ENCODE measurements around the gene MR1.
"Not testable (repeated sequence)": the region's sequence is repeated elsewhere in the genome, so short reads cannot be mapped to it uniquely, and the experiment has no call there.

Gene MR1

DNA sequence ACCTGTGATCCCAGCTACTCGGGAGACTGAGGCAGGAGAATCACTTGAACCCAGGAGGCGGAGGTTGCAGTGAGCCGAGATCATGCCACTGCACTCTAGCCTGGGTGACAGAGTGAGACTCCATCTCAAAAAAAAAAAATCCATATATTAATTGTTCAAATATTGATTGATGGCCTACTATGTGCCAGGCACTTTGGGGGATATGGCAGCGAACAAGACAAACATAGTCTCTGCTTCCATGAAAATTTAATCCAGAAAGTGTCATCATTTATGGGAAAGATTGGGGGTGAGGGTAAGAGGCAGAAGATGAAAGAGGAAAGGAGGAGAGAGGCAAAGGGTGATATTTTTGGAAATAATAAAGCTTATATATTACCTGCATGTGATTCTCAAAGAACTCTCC, 1.4 kb downstream of the MR1 start:
- not testable (repeated sequence) for H3K4me3 ChIP-seq (ENCODE audit: low read depth, low read length); H3K4me1 ChIP-seq (ENCODE audit: control insufficient read depth, insufficient read depth, low read length); H3K9me3 ChIP-seq (ENCODE audit: control insufficient read depth, insufficient read depth, low read depth, low read length); H3K36me3 ChIP-seq (ENCODE audit: control insufficient read depth in 2 of 2, insufficient read depth in 1 of 2, low read length in 2 of 2); H3K27ac ChIP-seq (ENCODE audit: extremely low read depth, low read depth, low read length)
- CTCF ChIA-PET: interaction anchor here (0.6 to 8.0 kb wide), 2 partner anchors 107 to 157 kb away, joined by 5 to 106 read pairs; no protein-coding TSS in a partner anchor
- POLR2A ChIA-PET: interaction anchor here (6.3 kb wide), 1 partner anchor 12 kb away, joined by 40 read pairs; the partner anchor contains the start of gene STX6

DNA sequence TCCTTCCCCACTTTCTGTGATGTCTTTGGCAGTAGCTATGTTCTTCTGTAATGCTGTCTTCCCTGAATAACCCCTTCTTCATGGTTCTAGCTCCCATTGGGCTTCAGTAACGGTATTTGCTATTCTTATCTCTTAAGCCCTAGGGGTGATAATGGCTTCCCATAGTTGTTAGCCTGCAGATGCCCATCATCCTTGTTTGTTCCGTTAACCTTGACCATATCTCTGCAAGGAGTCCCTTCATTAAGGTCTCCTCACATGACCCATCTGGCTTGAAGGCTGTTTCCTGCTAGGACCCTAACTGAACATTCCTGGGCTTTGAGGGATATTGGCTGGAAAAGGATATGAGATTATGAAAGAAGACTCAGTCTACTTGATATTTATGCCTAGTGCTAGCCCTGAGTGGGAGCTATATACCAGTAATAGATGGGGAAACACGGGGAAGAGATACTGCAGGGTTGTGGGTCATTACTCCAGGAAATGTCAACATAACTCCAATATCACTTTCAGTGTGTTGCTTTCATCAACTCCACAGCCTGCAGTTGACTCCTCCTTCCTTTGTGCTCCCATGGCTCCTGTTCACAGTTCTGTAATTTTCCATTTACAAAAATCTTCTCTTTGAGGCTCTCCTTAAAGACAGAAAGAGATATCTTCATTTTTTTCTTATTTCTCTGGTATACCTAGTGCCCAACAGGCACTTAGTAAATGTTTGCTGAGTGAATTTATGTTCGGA, 2.5 kb downstream of the MR1 start:
- H3K36me3 ChIP-seq (ENCODE audit: control insufficient read depth in 2 of 2, insufficient read depth in 1 of 2, low read length in 2 of 2): no peaks in the 10 kb centered on the region
- no peak overlapping the region for H3K4me3 ChIP-seq (ENCODE audit: low read depth, low read length)
- TF ChIP-seq ZNF560 (tag by site-specific recombination; IDR thresholded peaks at IDR 0.05; ENCODE audit: borderline replicate concordance): no peak
- TF ChIP-seq, protein P1, sequence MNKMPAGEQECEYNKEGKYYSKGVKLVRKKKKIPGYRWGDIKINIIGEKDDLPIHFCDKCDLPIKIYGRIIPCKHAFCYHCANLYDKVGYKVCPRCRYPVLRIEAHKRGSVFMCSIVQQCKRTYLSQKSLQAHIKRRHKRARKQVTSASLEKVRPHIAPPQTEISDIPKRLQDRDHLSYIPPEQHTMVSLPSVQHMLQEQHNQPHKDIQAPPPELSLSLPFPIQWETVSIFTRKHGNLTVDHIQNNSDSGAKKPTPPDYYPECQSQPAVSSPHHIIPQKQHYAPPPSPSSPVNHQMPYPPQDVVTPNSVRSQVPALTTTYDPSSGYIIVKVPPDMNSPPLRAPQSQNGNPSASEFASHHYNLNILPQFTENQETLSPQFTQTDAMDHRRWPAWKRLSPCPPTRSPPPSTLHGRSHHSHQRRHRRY (tag by site-specific recombination; IDR thresholded peaks at IDR 0.05): no peak
- TF ChIP-seq ZNF701 (tag by site-specific recombination; IDR thresholded peaks at IDR 0.05): no peak
- no peak for TF ChIP-seq ZNF585B (tag by site-specific recombination; IDR thresholded peaks at IDR 0.05)
- no peak for TF ChIP-seq GFI1B (tag by site-specific recombination; IDR thresholded peaks at IDR 0.05)
- TF ChIP-seq ZNF146 (tag by site-specific recombination; IDR thresholded peaks at IDR 0.05): no peak
- TF ChIP-seq, protein P2, sequence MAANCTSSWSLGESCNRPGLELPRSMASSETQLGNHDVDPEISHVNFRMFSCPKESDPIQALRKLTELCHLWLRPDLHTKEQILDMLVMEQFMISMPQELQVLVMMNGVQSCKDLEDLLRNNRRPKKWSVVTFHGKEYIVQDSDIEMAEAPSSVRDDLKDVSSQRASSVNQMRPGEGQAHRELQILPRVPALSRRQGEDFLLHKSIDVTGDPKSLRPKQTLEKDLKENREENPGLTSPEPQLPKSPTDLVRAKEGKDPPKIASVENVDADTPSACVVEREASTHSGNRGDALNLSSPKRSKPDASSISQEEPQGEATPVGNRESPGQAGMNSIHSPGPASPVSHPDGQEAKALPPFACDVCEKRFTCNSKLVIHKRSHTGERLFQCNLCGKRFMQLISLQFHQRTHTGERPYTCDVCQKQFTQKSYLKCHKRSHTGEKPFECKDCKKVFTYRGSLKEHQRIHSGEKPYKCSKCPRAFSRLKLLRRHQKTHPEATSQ (tag by site-specific recombination; IDR thresholded peaks at IDR 0.05): no peak
- TF ChIP-seq ZNF174 (tag by site-specific recombination; IDR thresholded peaks at IDR 0.05): no peak
- no peak for TF ChIP-seq SP3 (tag by site-specific recombination; IDR thresholded peaks at IDR 0.05)
- no peak for TF ChIP-seq ZNF433 (tag by site-specific recombination; IDR thresholded peaks at IDR 0.05; ENCODE audit: low read depth)
- no peak overlapping the region for H3K27ac ChIP-seq (ENCODE audit: extremely low read depth, low read depth, low read length)
- ChIA-PET POLR2A (interaction anchor here (6.3 kb wide), 1 partner anchor 13 kb away, joined by 40 read pairs; the partner anchor contains the start of gene STX6), CTCF (interaction anchor here (0.6 to 8.0 kb wide), 5 partner anchors 45 to 131 kb away, joined by 3 to 106 read pairs (median 4); no protein-coding TSS in a partner anchor)
- H3K4me1 ChIP-seq (ENCODE audit: control insufficient read depth, insufficient read depth, low read length): no peaks in the 10 kb centered on the region
- H3K9me3 ChIP-seq (ENCODE audit: control insufficient read depth, insufficient read depth, low read depth, low read length): no peaks in the 10 kb centered on the region

DNA sequence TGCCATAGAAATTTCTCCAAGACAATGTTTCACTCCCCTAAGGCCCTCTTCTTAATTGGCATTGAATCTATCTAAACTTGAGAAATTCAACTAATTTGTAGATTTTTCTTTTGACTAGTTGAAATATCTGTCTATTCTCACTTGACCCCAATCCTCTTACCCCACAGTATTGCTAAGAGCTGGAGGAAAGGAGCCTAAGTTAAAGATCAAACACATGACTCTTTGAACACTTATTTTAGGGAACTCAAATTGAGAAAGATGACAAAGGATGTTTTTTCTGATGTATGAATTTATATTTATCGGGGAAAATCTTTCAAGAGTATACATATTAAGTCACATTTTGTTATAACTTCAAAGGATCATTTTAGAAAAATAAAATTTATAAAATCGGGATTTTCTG, 3.6 kb downstream of the MR1 start:
- ChIA-PET POLR2A (interaction anchor here (6.3 kb wide), 1 partner anchor 14 kb away, joined by 40 read pairs; the partner anchor contains the start of gene STX6), CTCF (interaction anchor here (0.6 to 8.0 kb wide), 10 partner anchors 13 to 176 kb away, joined by 3 to 106 read pairs (median 4); no protein-coding TSS in a partner anchor)
- H3K27ac ChIP-seq (ENCODE audit: extremely low read depth, low read depth, low read length): no peak overlapping the region
- no peaks in the 10 kb centered on the region for H3K4me1 ChIP-seq (ENCODE audit: control insufficient read depth, insufficient read depth, low read length)
- H3K9me3 ChIP-seq (ENCODE audit: control insufficient read depth, insufficient read depth, low read depth, low read length): no peaks in the 10 kb centered on the region
- no peaks in the 10 kb centered on the region for H3K36me3 ChIP-seq (ENCODE audit: control insufficient read depth in 2 of 2, insufficient read depth in 1 of 2, low read length in 2 of 2)
- H3K4me3 ChIP-seq (ENCODE audit: low read depth, low read length): no peak overlapping the region
- TF ChIP-seq ZNF433 (tag by site-specific recombination; IDR thresholded peaks at IDR 0.05; ENCODE audit: low read depth) (no peak), ZNF426 (tag by site-specific recombination; IDR thresholded peaks at IDR 0.05) (no peak), ZNF677 (tag by site-specific recombination; IDR thresholded peaks at IDR 0.05) (no peak), ZNF223 (tag by site-specific recombination; IDR thresholded peaks at IDR 0.05) (no peak), ZNF777 (tag by site-specific recombination; IDR thresholded peaks at IDR 0.05; ENCODE audit: borderline replicate concordance) (no peak), SP2 (tag by site-specific recombination; IDR thresholded peaks at IDR 0.05) (no peak), BCL11B (tag by site-specific recombination; IDR thresholded peaks at IDR 0.05; ENCODE audit: low read depth) (no peak), KLF16 (tag by site-specific recombination; IDR thresholded peaks at IDR 0.05) (no peak), ZNF560 (tag by site-specific recombination; IDR thresholded peaks at IDR 0.05; ENCODE audit: borderline replicate concordance) (no peak), ZNF140 (tag by site-specific recombination; IDR thresholded peaks at IDR 0.05) (no peak)
- TF ChIP-seq, protein P3, sequence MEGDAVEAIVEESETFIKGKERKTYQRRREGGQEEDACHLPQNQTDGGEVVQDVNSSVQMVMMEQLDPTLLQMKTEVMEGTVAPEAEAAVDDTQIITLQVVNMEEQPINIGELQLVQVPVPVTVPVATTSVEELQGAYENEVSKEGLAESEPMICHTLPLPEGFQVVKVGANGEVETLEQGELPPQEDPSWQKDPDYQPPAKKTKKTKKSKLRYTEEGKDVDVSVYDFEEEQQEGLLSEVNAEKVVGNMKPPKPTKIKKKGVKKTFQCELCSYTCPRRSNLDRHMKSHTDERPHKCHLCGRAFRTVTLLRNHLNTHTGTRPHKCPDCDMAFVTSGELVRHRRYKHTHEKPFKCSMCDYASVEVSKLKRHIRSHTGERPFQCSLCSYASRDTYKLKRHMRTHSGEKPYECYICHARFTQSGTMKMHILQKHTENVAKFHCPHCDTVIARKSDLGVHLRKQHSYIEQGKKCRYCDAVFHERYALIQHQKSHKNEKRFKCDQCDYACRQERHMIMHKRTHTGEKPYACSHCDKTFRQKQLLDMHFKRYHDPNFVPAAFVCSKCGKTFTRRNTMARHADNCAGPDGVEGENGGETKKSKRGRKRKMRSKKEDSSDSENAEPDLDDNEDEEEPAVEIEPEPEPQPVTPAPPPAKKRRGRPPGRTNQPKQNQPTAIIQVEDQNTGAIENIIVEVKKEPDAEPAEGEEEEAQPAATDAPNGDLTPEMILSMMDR (tag by site-specific recombination; IDR thresholded peaks at IDR 0.05): no peak
- TF ChIP-seq, protein P4, sequence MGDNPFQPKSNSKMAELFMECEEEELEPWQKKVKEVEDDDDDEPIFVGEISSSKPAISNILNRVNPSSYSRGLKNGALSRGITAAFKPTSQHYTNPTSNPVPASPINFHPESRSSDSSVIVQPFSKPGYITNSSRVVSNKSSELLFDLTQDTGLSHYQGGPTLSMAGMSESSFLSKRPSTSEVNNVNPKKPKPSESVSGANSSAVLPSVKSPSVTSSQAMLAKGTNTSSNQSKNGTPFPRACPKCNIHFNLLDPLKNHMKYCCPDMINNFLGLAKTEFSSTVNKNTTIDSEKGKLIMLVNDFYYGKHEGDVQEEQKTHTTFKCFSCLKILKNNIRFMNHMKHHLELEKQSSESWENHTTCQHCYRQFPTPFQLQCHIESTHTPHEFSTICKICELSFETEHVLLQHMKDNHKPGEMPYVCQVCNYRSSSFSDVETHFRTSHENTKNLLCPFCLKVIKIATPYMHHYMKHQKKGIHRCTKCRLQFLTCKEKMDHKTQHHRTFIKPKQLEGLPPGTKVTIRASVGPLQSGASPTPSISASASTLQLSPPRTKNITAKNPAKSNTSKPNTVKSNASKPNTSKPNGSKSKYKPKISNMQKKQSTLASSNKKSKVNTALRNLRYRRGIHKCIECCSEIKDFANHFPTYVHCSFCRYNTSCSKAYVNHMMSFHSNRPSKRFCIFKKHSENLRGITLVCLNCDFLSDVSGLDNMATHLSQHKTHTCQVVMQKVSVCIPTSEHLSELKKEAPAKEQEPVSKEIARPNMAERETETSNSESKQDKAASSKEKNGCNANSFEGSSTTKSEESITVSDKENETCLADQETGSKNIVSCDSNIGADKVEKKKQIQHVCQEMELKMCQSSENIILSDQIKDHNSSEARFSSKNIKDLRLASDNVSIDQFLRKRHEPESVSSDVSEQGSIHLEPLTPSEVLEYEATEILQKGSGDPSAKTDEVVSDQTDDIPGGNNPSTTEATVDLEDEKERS (tag by site-specific recombination; IDR thresholded peaks at IDR 0.05): no peak
- TF ChIP-seq, protein P5, sequence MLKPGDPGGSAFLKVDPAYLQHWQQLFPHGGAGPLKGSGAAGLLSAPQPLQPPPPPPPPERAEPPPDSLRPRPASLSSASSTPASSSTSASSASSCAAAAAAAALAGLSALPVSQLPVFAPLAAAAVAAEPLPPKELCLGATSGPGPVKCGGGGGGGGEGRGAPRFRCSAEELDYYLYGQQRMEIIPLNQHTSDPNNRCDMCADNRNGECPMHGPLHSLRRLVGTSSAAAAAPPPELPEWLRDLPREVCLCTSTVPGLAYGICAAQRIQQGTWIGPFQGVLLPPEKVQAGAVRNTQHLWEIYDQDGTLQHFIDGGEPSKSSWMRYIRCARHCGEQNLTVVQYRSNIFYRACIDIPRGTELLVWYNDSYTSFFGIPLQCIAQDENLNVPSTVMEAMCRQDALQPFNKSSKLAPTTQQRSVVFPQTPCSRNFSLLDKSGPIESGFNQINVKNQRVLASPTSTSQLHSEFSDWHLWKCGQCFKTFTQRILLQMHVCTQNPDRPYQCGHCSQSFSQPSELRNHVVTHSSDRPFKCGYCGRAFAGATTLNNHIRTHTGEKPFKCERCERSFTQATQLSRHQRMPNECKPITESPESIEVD (tag by site-specific recombination; IDR thresholded peaks at IDR 0.05): no peak

Data from HEK293 (cell line).